Astrocyte of the spinal cord (primary cell): ENCODE measurements around the gene LRRC4C.

Source experiments
- DNase-seq: peaks from one replicate; pipeline ENCODE4 v3.0.0; 2011; ENCODE audit warnings: low read depth, low spot score
- H3K4me3 ChIP-seq: 2 replicates; pipeline ENCODE4 v1.5.1; 2011; ENCODE audit warnings: low read depth, mild to moderate bottlenecking, low read length, moderate library complexity
- CTCF ChIP-seq: IDR thresholded peaks from 2 replicates; pipeline ENCODE4 v1.5.1; 2012; ENCODE audit warnings: low read depth, mild to moderate bottlenecking, low read length, inconsistent platforms
- in situ Hi-C: cut with HindIII; loops from 2 replicates; pipeline ENCODE4 v1.10.0; 2017; ENCODE audit warnings: low sequenced_read_pairs

The LRRC4C gene

GRCh38 chr11:41274831-41275230, 184.6 kb downstream of the LRRC4C start:
- no peak for DNase-seq
- H3K4me3 ChIP-seq = no peak overlapping the region
- in situ Hi-C loops = no loop called here
- no peak for TF ChIP-seq CTCF

DNA sequence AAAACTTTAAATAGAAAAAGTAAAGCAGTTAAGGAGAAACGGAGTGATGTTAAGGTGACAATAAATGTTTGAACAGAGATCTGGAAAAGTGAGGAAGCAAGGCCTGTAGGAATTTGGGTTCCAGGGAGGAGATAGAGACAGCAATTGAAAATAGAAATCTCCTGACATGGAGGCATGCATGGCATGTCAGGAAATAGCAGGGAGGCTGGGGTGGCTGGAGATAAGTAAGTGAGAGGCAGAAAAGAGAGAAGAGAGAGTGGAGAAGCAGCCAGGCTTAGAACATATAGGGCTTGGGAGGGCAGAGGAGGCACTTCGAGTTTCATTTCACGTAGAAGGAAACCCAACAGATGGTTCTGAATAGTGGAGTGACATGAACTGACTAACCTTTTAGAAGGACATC, 185.5 kb downstream of the LRRC4C start:
- in situ Hi-C loops = no loop called here
- TF ChIP-seq CTCF = no peak
- H3K4me3 ChIP-seq = no peak overlapping the region
- DNase-seq = no peak

GRCh38 chr11:41267451-41267850, 192.0 kb downstream of the LRRC4C start:
- no peak for DNase-seq
- no peak for TF ChIP-seq CTCF
- H3K4me3 ChIP-seq = no peak overlapping the region
- in situ Hi-C loops = no loop called here

DNA sequence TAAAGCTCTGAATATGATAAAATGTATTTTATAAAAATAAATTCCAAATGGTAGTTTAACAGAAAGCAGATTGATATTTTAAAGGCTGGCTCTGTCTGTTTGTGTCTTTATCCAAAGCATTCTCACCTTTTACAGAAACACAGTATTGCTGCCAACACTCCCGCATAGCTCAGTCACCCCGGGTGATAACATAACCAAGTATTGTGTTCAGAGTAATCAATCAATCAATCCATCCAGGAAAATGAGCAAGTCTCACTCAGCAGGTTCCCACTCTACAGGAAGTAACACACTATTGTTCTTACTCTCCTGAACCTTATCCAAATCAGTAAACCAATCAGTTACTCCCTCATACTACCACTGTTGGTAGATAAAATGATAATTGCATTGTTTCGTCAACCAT, 203.4 kb downstream of the LRRC4C start:
- no peak for DNase-seq
- no peak for TF ChIP-seq CTCF
- no peak overlapping the region for H3K4me3 ChIP-seq
- in situ Hi-C loops = no loop called here

DNA sequence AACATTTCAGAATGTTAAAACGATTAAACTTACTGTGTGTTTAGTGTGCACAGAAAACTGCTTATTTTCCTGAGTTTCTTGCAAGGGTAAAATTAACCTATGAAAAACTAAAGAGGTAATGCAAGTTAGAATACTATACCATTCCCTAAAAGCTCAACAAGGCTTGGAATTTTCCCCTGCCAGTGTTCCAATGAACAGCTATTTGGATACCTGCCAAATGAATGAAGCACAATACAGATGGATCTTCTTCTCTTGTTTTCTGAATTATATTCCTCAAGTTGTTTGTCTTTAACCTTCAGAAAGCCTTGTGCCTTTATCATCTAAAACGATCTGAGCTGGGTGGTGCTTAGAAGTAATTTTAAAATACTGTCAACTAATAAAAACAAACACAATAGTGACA, 204.5 kb downstream of the LRRC4C start:
- no peak for TF ChIP-seq CTCF
- in situ Hi-C loops = no loop called here
- no peak for DNase-seq
- H3K4me3 ChIP-seq = no peak overlapping the region

GRCh38 chr11:41250408-41250935, 209.0 kb downstream of the LRRC4C start:
- DNase-seq = no peak
- TF ChIP-seq CTCF = no peak
- no peak overlapping the region for H3K4me3 ChIP-seq
- in situ Hi-C loops = no loop called here

DNA sequence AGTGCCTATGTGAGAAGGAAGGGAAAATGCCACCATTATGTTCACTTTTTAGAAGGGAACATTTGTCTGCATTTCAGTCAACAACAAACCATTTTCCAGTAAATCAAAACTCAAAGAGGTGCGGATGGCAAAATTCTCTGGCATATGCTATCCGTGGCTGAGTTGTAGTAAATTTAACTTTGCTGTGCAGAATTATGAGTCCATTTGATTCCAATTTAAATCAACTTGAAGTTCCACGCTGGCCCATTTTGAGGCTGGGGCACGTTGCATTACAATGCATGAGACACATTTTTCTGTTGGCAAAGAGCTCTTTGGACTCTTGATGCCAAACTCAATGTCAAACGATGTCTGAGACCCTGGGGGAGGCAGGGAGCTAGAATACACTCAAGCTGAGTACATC, 211.8 kb downstream of the LRRC4C start:
- no peak for DNase-seq
- no peak overlapping the region for H3K4me3 ChIP-seq
- TF ChIP-seq CTCF = no peak
- in situ Hi-C loops = no loop called here
